GM19438 (cell line): Measurements from ENCODE around the gene RPL22L1.
"Not testable (repeated sequence)": the region's sequence is repeated elsewhere in the genome, so short reads cannot be mapped to it uniquely, and the experiment has no call there.

ENCODE experiments used
- ATAC-seq: cut with Tn5 transposase; IDR thresholded peaks from one replicate; pipeline ENCODE4 v1.9.1; 2021; ENCODE audit warnings: low read depth; ENCODE audit not compliant: unreplicated experiment

The RPL22L1 gene

DNA sequence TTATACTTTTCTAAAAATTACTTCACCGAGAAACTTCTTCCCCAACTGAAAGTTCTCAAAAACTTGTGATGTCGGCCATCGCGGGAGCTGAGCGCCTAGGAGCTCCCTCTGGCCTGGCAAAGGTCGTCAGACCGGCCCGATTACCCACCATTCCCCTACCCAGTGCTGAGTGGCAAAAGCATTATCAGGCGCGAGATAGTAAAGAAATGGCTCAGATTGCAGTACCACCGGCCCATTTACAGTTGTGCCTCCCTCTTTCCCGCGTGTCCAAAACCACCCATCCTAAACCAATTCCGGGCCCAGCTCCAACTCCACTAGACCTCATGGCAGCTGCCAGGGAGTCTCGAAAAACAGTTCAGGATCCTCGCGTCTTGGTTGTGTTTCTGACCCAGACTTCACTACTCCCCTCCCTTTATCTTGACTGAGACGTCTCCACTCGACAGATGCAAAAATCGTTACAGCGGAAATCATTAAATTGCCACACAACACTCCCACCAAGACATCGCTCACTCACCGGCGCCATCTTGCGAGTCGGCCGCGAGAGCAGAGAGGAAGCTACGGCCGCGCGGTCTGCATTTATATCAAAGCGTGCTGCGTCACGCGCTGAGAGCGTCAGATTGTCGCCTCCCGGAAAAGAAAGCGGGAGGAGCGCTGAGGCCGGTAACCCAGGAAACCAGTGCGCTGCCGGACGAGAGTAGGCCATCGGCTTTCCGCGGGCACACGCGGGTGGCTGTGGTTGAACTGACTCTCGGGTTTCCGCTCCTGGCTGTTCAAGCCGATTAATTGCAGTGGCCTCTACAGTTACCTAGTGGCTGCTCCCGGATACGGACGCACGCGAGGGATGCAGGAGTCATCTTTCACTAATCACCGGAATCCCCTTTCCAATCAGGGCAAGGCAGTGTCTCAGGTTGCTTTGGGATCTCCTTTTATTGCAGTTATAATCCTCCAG lies at the start of gene RPL22L1:
TSS of gene RPL22L1 (minus strand) at position 551 of the 949 bp plus-strand sequence. CDS start at position 523, 28 bp downstream.
- ATAC-seq, result peak; percentile 94

DNA sequence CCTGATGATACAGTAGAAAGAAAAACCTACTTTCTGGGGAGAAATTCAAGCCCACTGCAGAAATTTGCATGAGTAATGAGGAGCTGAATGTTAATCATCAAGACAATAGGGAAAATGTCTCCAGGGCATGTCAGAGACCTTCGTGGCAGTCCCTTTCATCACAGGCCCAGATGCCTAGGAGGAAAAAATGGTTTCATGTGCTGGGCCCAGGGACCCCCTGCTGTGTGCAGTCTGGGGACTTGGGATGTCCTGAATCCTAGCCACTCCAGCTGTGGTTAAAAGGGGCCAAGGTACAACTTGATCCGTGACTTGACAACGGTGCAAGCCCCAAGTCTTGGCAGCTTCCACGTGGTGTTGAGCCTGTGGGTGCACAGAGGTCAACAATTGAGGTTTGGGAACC lies 48.7 kb upstream of the RPL22L1 start:
- ATAC-seq, result no peak

DNA sequence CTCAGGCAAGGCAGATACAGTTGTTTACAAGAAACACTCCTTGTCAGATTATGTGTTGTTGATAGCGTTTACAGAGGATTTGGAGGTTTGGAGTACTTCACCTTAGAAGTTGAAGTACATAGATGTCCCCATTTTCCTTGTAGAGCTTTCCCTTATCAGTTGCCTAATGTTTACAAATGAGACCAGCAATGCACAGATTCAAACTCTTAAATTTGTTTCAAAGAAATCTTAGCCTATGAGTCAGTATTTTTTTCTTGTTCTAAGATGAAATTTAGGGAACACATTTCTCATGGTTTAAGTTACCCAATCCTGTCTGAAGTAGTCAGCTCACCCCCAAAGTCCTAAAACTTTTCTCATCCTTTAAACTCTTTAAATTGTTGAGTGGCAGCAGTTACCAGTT lies 44.7 kb upstream of the RPL22L1 start:
- no peak for ATAC-seq

- no peak for ATAC-seq
Observed at GRCh38 chr3:170914212-170914611, 44.2 kb upstream of the RPL22L1 start.

- ATAC-seq, result no peak
Observed at GRCh38 chr3:170911051-170911450, 41.1 kb upstream of the RPL22L1 start.

DNA sequence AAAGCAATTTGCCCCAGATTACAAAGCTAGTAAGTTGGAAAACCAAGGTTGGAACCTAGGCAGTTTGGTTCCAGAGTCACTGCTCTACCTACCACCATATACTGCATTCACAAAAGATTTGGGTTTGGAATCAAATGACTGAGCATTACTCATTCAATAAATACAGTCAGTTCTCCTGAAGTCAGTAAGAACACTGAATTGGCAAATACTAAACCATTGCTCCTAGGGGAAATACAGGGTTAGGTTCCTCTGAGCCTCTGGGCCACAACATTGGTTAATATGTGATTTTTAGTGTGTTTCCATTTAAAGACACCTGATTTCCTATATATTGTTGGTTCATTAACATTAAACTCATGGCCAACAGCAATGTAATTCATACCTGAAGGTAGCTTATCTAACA lies 40.5 kb upstream of the RPL22L1 start:
- ATAC-seq, result no peak

DNA sequence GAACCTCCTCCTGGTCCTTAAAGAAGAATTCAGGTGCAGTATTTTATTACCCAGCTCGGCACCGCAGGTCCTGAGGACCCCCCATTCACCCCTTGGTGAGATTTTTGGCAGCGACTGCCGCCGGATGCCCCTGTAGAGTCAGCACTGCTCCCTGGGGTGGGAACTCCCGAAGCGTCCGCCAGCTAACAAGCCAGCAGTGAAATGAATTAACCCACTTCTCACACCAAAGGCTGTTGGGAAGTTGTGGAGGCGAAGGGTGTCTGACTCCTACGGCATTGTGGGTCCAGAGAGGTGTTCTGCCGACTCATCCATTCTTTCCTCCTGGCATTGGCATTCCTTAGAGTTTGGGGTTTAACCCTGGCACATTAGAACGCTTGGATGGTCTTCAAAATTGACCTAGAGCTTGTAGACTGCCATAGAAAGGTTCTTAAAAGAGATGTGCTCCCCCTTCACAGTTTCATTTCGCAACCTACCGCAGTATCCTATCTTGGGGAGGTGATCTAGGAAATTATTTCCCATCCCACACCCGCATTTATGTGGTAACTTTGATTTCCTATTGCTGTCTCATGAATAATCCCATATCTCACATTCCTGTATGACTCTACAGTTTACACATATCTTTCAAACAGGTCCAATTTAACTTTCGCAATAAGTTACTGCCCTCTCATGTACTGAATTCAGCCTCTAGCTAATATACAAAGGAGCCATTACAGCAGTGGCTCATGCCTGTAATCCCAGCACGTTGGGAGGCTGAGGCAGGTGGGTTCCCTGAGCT lies 39.3 kb upstream of the RPL22L1 start:
- no peak for ATAC-seq

DNA sequence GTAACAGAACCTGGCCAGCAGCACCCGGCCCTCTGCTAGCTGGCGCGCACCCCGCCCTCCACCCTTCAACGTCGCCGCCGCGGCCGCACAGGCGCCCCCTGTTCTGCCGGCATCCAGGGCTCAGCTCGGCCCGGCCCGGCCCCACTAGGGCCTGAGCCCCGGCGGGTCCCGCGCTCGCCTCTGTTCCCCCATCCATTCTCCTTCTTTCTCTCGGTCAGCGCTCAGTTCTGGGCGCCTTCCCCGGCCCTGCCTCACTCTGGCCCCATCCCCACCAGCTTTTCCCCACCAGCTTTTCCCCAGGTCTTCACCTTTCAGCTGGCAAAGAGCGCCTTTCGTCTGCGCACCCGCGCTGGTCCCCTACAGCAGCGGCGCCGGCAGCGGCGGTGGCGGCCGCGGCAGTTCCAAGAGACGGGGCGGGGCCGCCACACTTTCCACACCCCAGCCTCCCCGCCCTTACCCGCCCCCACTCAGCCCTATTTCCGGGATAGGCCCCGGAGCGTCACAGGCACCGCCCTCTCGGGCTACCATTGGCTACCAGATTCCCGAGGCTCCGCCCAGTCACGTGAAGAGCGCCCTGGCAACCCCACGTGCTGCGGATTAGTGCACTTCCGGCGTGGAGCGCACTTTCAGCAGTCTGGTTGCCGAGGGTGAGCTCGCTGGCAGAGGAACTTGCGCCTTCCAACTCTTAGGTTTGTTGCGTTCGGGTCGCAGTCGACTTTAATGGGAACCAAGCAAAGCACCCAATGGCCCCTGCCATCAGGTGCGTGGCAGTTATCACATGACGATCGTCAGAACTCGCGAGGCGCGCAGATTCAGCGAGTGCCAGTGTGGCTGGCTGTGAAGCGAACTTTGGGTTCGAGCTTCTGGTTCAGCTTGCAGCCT lies 38.5 kb upstream of the RPL22L1 start, which contains the start of gene EIF5A2:
TSS of gene EIF5A2 (minus strand) at position 403 of the 882 bp plus-strand sequence. CDS start 831 bp downstream, outside the sequence.
- peak; percentile 89 for ATAC-seq

DNA sequence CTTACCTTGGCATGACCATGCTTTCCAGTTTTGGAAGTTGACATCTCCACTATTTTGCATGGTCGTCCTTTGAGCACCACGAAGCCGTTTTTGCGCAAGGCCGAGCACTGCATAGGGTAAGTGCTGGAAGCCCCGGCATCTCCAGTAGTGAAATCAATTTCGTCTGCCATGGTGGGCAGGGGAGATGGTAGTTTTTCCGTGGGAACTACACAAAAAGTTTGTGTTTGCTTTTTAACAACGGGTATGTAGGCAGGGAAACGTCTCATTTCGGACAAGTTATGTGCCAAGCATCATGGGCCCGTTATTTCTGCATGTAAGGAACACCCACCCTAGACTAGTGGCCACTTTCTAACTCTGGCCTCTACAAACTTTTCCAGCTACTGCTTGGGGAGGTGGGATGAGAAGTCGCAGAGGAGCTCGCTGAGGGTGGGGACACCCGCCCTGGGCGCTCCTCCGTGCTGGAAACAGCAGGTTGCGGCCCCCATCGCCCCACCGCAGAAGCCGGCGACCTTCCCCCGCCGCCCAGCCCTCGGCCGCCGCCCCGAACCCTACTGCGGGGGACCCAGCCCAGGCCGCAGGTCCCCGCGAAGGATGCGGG lies 37.7 kb upstream of the RPL22L1 start:
- ATAC-seq, result no peak

DNA sequence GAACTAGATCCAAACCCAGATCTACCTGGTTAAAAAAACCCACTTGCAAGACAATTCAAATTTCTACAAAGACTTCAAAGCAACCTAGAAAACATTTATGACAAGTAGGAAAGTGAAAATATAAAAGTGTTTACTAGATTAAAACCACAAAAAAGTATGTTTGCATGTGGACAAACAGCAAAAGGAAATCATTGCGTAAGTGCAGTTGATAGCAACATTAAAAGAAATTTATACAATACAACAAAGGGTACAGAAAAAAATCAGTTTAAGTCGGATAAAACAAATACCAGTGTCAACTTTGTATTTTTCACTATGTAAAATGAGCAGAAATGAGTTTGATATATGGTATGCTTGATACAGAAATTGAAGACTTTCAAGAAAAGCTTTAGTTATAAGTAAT lies 35.9 kb upstream of the RPL22L1 start:
- no peak for ATAC-seq

- no peak for ATAC-seq
Observed at GRCh38 chr3:170903123-170903522, 33.1 kb upstream of the RPL22L1 start.

DNA sequence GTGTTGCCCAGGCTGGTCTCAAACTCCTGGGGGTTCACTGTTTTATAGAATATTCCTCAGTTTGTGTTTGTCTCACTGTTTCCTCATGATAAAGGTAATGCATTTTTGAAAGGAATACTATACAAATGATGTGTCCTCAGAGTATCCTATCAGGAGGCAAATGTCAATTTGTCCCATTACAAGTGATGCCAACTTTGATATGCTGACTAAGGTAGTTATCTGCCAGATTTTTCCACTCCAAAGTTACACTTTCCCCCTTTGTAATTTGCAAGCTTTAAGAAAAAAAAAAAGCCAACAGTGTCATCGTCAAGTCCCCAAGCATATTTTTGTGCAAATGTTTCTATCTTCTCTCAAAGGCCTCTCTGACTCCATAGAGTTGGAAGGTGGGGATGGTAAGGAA lies 29.5 kb upstream of the RPL22L1 start:
- ATAC-seq, result no peak

- no peak for ATAC-seq
Observed at GRCh38 chr3:170897978-170898377, 28.0 kb upstream of the RPL22L1 start.

- not testable (repeated sequence) for ATAC-seq
Observed at GRCh38 chr3:170897199-170897598, 27.2 kb upstream of the RPL22L1 start.

DNA sequence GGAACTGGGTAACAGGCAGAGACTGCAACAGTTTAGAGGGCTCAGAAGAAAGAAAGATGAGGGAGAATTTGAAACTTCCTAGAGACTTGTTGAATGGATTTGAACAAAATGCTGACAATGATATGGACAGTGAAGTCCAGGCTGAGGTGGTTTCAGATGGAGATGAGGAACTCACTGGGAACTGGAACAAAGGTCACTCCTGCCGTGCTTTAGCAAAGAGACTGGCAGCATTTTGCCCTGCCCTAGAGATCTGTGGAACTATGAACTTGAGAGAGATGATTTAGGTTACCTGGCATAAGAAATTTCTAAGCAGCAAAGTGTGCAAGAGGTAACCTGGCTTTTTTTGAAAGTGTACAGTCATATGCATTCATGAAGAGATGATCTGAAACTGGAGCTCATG lies 26.8 kb upstream of the RPL22L1 start:
- ATAC-seq, result no peak

DNA sequence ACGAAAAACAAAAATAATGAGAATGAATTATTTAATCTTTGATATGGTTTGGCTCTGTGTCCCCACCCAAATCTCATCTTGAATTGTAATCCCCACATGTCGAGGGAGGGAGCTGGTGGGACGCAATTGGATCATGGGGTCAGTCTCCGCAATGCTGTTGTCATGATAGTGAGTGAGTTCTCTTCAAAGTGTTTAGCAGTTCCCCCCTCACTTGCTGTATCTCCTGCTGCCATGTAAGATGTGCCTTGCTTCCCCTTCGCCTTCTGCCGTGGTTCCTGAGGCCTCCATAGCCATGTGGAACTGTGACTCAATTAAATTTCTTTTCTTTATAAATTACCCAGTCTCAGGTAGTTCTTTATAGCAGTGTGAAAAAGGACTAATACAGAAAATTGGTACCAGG lies 26.3 kb upstream of the RPL22L1 start:
- not testable (repeated sequence) for ATAC-seq

- ATAC-seq, result no peak
Observed at GRCh38 chr3:170893895-170894294, 23.9 kb upstream of the RPL22L1 start.

DNA sequence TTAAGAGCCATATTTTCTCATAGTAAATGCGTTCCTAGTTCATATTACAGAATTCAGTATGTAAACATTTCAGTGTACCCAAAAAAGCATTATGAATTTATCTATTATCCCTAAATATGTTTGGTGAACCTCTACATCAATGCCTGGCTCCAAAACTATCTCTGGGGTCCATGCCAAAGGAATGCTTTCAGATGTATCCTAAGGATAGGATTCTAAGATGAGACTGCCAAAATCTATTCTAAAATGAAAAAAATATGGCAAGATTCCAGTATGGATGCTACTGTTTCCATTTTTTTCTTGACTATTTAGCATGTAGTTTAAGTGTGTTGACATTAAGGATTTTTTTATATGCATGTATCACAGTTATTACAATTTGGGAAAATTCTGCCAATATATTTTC lies 19.6 kb upstream of the RPL22L1 start:
- no peak for ATAC-seq

- no peak for ATAC-seq
Observed at GRCh38 chr3:170889132-170889531, 19.1 kb upstream of the RPL22L1 start.
